ENCODE results near the gene CNTN5. TPM values are rescaled to one million over a fixed set of nuclear protein-coding genes. Genes with fewer than 3 reads are reported as not detected.

Gene CNTN5
- total and polyA plus RNA-seq, 2 donors (not counting 1 experiment from before 2014, with no cell fraction given), result not detected

GRCh38 chr11:99257131-99257530 lies 236.4 kb downstream of the CNTN5 start:
- no peak for DNase-seq
- H3K27ac ChIP-seq (ENCODE audit: low read length in 2 of 2), result no peak overlapping the region
- H3K4me1 ChIP-seq (ENCODE audit: control insufficient read depth in 2 of 2, insufficient read depth in 2 of 2, low read length in 2 of 2), result no peaks in the 10 kb centered on the region
- no peak overlapping the region for H3K4me2 ChIP-seq (replicated peaks; ENCODE audit: low read depth, low read length, poor library complexity, severe bottlenecking)
- ChIA-PET CTCF (no interaction called here), POLR2A (no interaction called here)
- intact Hi-C loops (cut with micrococcal nuclease), result no loop called here
- Mint-ChIP-seq H3K27me3 (no peaks in the 10 kb centered on the region), H3K4me1 (no peaks in the 10 kb centered on the region), H3K9me3 (ENCODE audit: insufficient read depth) (peaks cover 4% of the 10 kb centered on the region), H3K4me3 (no peak overlapping the region), H3K27ac (no peak overlapping the region)
- H2AFZ ChIP-seq (ENCODE audit: insufficient read depth, low read depth, low read length, poor library complexity, severe bottlenecking), result no peak overlapping the region
- no peaks in the 10 kb centered on the region for H4K20me1 ChIP-seq (ENCODE audit: control insufficient read depth, insufficient read depth, low read length, poor library complexity, severe bottlenecking)
- WGBS (ENCODE audit: insufficient coverage), result no CpG with 5 or more reads among the region's 1 CpG
- H3K36me3 ChIP-seq (replicated peaks in 1 of 2; ENCODE audit: control extremely low read depth in 1 of 2, control insufficient read depth in 1 of 2, extremely low read depth in 1 of 2, insufficient read depth in 2 of 2, low read length in 1 of 2), result no peaks in the 10 kb centered on the region
- no peak overlapping the region for H3K9ac ChIP-seq (ENCODE audit: low read length)
- H3K27me3 ChIP-seq (replicated peaks in 1 of 4; ENCODE audit: control extremely low read depth in 1 of 4, control insufficient read depth in 3 of 4, insufficient read depth in 4 of 4, low read length in 3 of 4), result no peaks in the 10 kb centered on the region
- H3K79me2 ChIP-seq (ENCODE audit: control insufficient read depth, insufficient read depth, low read length), result no peaks in the 10 kb centered on the region
- H3K9me3 ChIP-seq (ENCODE audit: control extremely low read depth in 1 of 3, control insufficient read depth in 2 of 3, insufficient read depth in 1 of 3, low read length in 2 of 3), result no peaks in the 10 kb centered on the region
- ATAC-seq (ENCODE audit: low read depth), result no peak
- no peak overlapping the region for H3K4me3 ChIP-seq (ENCODE audit: control extremely low read depth in 1 of 5, extremely low read depth in 1 of 5, insufficient read depth in 1 of 5, low read depth in 2 of 5, low read length in 4 of 5)
- TF ChIP-seq, protein P1, sequence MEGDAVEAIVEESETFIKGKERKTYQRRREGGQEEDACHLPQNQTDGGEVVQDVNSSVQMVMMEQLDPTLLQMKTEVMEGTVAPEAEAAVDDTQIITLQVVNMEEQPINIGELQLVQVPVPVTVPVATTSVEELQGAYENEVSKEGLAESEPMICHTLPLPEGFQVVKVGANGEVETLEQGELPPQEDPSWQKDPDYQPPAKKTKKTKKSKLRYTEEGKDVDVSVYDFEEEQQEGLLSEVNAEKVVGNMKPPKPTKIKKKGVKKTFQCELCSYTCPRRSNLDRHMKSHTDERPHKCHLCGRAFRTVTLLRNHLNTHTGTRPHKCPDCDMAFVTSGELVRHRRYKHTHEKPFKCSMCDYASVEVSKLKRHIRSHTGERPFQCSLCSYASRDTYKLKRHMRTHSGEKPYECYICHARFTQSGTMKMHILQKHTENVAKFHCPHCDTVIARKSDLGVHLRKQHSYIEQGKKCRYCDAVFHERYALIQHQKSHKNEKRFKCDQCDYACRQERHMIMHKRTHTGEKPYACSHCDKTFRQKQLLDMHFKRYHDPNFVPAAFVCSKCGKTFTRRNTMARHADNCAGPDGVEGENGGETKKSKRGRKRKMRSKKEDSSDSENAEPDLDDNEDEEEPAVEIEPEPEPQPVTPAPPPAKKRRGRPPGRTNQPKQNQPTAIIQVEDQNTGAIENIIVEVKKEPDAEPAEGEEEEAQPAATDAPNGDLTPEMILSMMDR (IDR thresholded peaks at IDR 0.05), result no peak
- no peak for TF ChIP-seq EZH2 (IDR thresholded peaks at IDR 0.05; ENCODE audit: borderline replicate concordance, insufficient read depth, low read depth, low read length, poor library complexity, severe bottlenecking)

- ChIA-PET CTCF (no interaction called here), POLR2A (no interaction called here)
- DNase-seq (no peak), ATAC-seq (ENCODE audit: low read depth) (no peak)
- Mint-ChIP-seq H3K4me3 (no peak overlapping the region), H3K4me1 (no peaks in the 10 kb centered on the region), H3K27ac (no peak overlapping the region), H3K27me3 (no peaks in the 10 kb centered on the region), H3K9me3 (ENCODE audit: insufficient read depth) (no peaks in the 10 kb centered on the region)
- no peaks in the 10 kb centered on the region for H3K27me3 ChIP-seq (replicated peaks in 1 of 4; ENCODE audit: control extremely low read depth in 1 of 4, control insufficient read depth in 3 of 4, insufficient read depth in 4 of 4, low read length in 3 of 4)
- no peak overlapping the region for H2AFZ ChIP-seq (ENCODE audit: insufficient read depth, low read depth, low read length, poor library complexity, severe bottlenecking)
- TF ChIP-seq EZH2 (IDR thresholded peaks at IDR 0.05; ENCODE audit: borderline replicate concordance, insufficient read depth, low read depth, low read length, poor library complexity, severe bottlenecking), result no peak
- TF ChIP-seq, protein P1 (IDR thresholded peaks at IDR 0.05), result no peak
- no peaks in the 10 kb centered on the region for H3K36me3 ChIP-seq (replicated peaks in 1 of 2; ENCODE audit: control extremely low read depth in 1 of 2, control insufficient read depth in 1 of 2, extremely low read depth in 1 of 2, insufficient read depth in 2 of 2, low read length in 1 of 2)
- no peaks in the 10 kb centered on the region for H3K79me2 ChIP-seq (ENCODE audit: control insufficient read depth, insufficient read depth, low read length)
- no CpG with 5 or more reads among the region's 1 CpG for WGBS (ENCODE audit: insufficient coverage)
- H3K4me3 ChIP-seq (ENCODE audit: control extremely low read depth in 1 of 5, extremely low read depth in 1 of 5, insufficient read depth in 1 of 5, low read depth in 2 of 5, low read length in 4 of 5), result no peak overlapping the region
- H3K27ac ChIP-seq (ENCODE audit: low read length in 2 of 2), result no peak overlapping the region
- no peaks in the 10 kb centered on the region for H3K9me3 ChIP-seq (ENCODE audit: control extremely low read depth in 1 of 3, control insufficient read depth in 2 of 3, insufficient read depth in 1 of 3, low read length in 2 of 3)
- H3K4me2 ChIP-seq (replicated peaks; ENCODE audit: low read depth, low read length, poor library complexity, severe bottlenecking), result no peak overlapping the region
- intact Hi-C loops (cut with micrococcal nuclease), result no loop called here
- no peaks in the 10 kb centered on the region for H3K4me1 ChIP-seq (ENCODE audit: control insufficient read depth in 2 of 2, insufficient read depth in 2 of 2, low read length in 2 of 2)
- H4K20me1 ChIP-seq (ENCODE audit: control insufficient read depth, insufficient read depth, low read length, poor library complexity, severe bottlenecking), result no peaks in the 10 kb centered on the region
- H3K9ac ChIP-seq (ENCODE audit: low read length), result no peak overlapping the region
These were observed 239.9 kb downstream of the CNTN5 start for GRCh38 chr11:99260696-99261095.

Data from B cell (primary cell).